Mucosa of descending colon (tissue), 3 donors: ENCODE measurements around the gene RBM34. TPM values are rescaled to one million over a fixed set of nuclear protein-coding genes. Genes with fewer than 3 reads are reported as not detected.
A peak's percentile ranks its signal among the peaks of the same experiment; 100 is the strongest.
"Not testable (repeated sequence)": the region's sequence is repeated elsewhere in the genome, so short reads cannot be mapped to it uniquely, and the experiment has no call there.

ENCODE experiments used
- ATAC-seq: fragments of 200-7000 bp; cut with Tn5 transposase; one replicate; pipeline ENCODE4 v1.9.1; 2020; ENCODE audit warnings: mild to moderate bottlenecking, moderate library complexity
- DNase-seq, 3 donors: peaks; one replicate each; pipeline ENCODE4 v3.0.0-alpha.2; 2020
- H3K36me3 ChIP-seq: fragments of 200-600 bp; one replicate; pipeline ENCODE4 v1.8.0; 2021; ENCODE audit warnings: low read depth, mild to moderate bottlenecking
- H3K4me1 ChIP-seq: fragments of 200-600 bp; one replicate; pipeline ENCODE4 v1.8.0; 2021; ENCODE audit warnings: low read depth, mild to moderate bottlenecking
- H3K4me3 ChIP-seq: fragments of 200-600 bp; one replicate; pipeline ENCODE4 v1.8.0; 2021; ENCODE audit warnings: mild to moderate bottlenecking
- H3K9me3 ChIP-seq: fragments of 200-600 bp; one replicate; pipeline ENCODE4 v1.8.0; 2021; ENCODE audit warnings: mild to moderate bottlenecking
- intact Hi-C, 2 donors: fragments of 100-400 bp; cut with DNase I in 1 of 2; cut with micrococcal nuclease in 1 of 2; formaldehyde crosslinking; loops; one replicate each; pipeline versions ENCODE4 v1.11.0 to v1.11.1; 2022; cut with DNase I, micrococcal nuclease
- total RNA-seq, 3 donors: library from RNA; stranded (reverse); fragmentation: NEBNext Ultra II Directional in 2 of 3; extraction: Animal tissue kit (Norgen Biotek cat#: 25700) in 2 of 3; gene quantifications; one replicate each; pipeline versions ENCODE4 v1.2.1 to v1.2.4, GENCODE V29; 2021 to 2023
- TF ChIP-seq, protein P1 (sequence below): fragments of 200-600 bp; IDR thresholded peaks from one replicate; pipeline ENCODE4 v1.8.0; 2022; ENCODE audit warnings: antibody characterized with exemption, mild to moderate bottlenecking
- donor health status: DM: no; HTN: no; CAD: no; lungs with moderate emphysema.
- donor health status: DM: no; HTN: no; CAD: no.
- donor health status: DM: no; HTN: yes; CAD: no.

RBM34 gene
- total RNA-seq, 3 donors from 2014 or later, result 54.7 to 58.5 (median 55.3) TPM

GRCh38 chr1:235176486-235176885, 15.4 kb upstream of the RBM34 start:
- no peaks in the 10 kb centered on the region for H3K36me3 ChIP-seq
- H3K4me3 ChIP-seq, result no peak overlapping the region
- DNase-seq (no peak), ATAC-seq (no peak)
- no peaks in the 10 kb centered on the region for H3K4me1 ChIP-seq
- no peaks in the 10 kb centered on the region for H3K9me3 ChIP-seq
- TF ChIP-seq, protein P1, sequence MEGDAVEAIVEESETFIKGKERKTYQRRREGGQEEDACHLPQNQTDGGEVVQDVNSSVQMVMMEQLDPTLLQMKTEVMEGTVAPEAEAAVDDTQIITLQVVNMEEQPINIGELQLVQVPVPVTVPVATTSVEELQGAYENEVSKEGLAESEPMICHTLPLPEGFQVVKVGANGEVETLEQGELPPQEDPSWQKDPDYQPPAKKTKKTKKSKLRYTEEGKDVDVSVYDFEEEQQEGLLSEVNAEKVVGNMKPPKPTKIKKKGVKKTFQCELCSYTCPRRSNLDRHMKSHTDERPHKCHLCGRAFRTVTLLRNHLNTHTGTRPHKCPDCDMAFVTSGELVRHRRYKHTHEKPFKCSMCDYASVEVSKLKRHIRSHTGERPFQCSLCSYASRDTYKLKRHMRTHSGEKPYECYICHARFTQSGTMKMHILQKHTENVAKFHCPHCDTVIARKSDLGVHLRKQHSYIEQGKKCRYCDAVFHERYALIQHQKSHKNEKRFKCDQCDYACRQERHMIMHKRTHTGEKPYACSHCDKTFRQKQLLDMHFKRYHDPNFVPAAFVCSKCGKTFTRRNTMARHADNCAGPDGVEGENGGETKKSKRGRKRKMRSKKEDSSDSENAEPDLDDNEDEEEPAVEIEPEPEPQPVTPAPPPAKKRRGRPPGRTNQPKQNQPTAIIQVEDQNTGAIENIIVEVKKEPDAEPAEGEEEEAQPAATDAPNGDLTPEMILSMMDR, result no peak
- intact Hi-C loops, result no loop called here

DNA sequence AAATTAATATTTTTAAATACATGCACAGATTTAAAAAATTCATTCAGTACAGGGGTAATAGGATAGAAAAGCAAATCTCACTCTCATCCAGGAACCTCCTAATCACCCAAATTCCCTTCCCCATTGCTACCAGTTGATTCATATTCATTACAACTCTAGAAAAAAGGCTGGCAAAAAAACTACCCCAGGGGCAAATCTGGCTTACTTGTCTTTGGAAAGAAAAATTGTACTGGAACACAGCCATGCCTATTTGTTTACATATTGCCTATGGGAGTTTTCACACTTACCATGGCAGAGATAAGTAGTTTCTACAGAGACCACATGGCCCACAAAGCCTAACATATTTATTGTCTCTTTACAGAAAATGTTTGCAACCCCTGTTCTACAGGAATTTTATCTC, 8.9 kb upstream of the RBM34 start:
- no peak overlapping the region for H3K4me3 ChIP-seq
- H3K36me3 ChIP-seq, result no peaks in the 10 kb centered on the region
- H3K9me3 ChIP-seq, result no peaks in the 10 kb centered on the region
- no peak for ATAC-seq
- no peak for DNase-seq
- intact Hi-C loops, result no loop called here
- no peaks in the 10 kb centered on the region for H3K4me1 ChIP-seq
- TF ChIP-seq, protein P1, result no peak

- TF ChIP-seq, protein P1, result no peak
- intact Hi-C loops, result no loop called here
- H3K36me3 ChIP-seq, result no peaks in the 10 kb centered on the region
Measured at GRCh38 chr1:235168375-235168774, 7.3 kb upstream of the RBM34 start.

GRCh38 chr1:235161685-235162327, 756 bp upstream of the RBM34 start:
- Histone ChIP-seq H3K9me3 (no peaks in the 10 kb centered on the region), H3K4me3 (peak overlapping the region; percentile 50), H3K4me1 (peaks cover 13% of the 10 kb centered on the region), H3K36me3 (no peaks in the 10 kb centered on the region)
- no peak for DNase-seq
- intact Hi-C loops, result no loop called here
- TF ChIP-seq, protein P1, result no peak
- ATAC-seq, result no peak

More at GRCh38 chr1:235168375-235168774, 7.3 kb upstream of the RBM34 start:
- Histone ChIP-seq H3K4me3 (no peak overlapping the region), H3K4me1 (no peaks in the 10 kb centered on the region), H3K9me3 (no peaks in the 10 kb centered on the region)
- ATAC-seq (no peak), DNase-seq (no peak)

DNA sequence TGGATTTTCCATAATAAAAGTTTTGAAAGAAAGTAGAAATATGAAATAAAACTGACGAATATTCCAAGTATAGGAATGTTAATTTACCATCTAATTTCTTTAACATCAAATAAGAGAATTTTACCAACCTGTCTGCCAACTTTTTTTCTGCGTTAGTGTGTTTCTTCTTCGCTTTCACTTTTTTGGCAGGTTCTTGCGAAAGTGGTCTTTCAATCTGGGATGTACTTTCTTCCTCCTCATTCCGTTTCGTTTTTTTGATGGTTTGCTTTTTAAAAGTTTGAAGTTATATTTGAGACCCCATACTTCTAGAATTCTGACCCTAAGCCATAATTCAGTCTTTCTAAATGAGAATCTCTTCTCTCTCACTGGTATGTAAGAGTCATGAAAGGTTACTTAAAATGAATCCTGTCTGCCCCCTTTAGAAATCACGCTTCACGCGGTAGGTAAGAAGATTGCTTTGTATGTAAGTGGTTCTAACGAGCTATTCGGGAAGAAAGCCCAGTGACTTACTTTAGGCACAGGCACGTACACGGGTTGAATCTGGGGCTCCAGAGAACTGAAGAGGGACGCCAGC, 580 bp downstream of the RBM34 start:
- H3K4me3 ChIP-seq, result peak overlapping the region; percentile 50
- no peaks in the 10 kb centered on the region for H3K9me3 ChIP-seq
- TF ChIP-seq, protein P1, result no peak
- peaks cover 21% of the 10 kb centered on the region for H3K4me1 ChIP-seq
- no peak for DNase-seq
- intact Hi-C loops, result no loop called here
- peak; percentile 47 for ATAC-seq
- no peaks in the 10 kb centered on the region for H3K36me3 ChIP-seq

- H3K9me3 ChIP-seq, H3K36me3 ChIP-seq, ATAC-seq, DNase-seq, intact Hi-C loops, H3K4me3 ChIP-seq: not testable (repeated sequence)
- peaks cover 21% of the 10 kb centered on the region for H3K4me1 ChIP-seq
Measured at GRCh38 chr1:235159930-235160329, 1.1 kb downstream of the RBM34 start.

GRCh38 chr1:235159284-235159683, 1.8 kb downstream of the RBM34 start:
- H3K36me3 ChIP-seq, H3K4me3 ChIP-seq, intact Hi-C loops, DNase-seq, H3K9me3 ChIP-seq, ATAC-seq: not testable (repeated sequence)
- peaks cover 21% of the 10 kb centered on the region for H3K4me1 ChIP-seq
